GM12875 (cell line): ENCODE results near the gene THSD1.
"Not testable (repeated sequence)": the region's sequence is repeated elsewhere in the genome, so short reads cannot be mapped to it uniquely, and the experiment has no call there.

Source experiments
- H3K4me3 ChIP-seq: one replicate; pipeline ENCODE4 v1.5.1; 2011; ENCODE audit warnings: low read depth, low read length, control low read depth
- TF ChIP-seq, protein P1 (sequence below): IDR thresholded peaks from 2 replicates; pipeline ENCODE4 v1.5.1; 2011; ENCODE audit warnings: low read depth, mild to moderate bottlenecking, control low read depth, inconsistent platforms, low read length, moderate library complexity, borderline replicate concordance; ENCODE audit not compliant: insufficient read depth

THSD1 gene

DNA sequence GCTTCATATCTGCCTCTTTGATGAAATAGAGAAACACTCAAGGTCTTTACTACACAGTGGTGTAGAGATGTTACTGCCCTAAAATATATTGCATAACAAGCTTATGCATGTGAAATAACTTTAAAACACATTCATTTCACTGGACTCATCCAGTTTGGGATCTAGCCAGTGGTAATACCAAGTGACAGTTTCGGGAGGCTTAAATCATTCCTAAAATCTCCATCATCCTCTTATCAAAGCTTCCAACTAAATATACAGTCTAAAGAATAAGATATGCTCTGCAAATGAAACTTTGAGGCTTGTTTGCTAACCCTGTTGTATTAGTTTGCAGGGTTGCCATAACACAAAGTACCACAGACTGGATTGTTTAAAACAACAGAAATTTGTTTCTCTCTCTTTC lies 52.8 kb downstream of the THSD1 start:
- TF ChIP-seq, protein P1, sequence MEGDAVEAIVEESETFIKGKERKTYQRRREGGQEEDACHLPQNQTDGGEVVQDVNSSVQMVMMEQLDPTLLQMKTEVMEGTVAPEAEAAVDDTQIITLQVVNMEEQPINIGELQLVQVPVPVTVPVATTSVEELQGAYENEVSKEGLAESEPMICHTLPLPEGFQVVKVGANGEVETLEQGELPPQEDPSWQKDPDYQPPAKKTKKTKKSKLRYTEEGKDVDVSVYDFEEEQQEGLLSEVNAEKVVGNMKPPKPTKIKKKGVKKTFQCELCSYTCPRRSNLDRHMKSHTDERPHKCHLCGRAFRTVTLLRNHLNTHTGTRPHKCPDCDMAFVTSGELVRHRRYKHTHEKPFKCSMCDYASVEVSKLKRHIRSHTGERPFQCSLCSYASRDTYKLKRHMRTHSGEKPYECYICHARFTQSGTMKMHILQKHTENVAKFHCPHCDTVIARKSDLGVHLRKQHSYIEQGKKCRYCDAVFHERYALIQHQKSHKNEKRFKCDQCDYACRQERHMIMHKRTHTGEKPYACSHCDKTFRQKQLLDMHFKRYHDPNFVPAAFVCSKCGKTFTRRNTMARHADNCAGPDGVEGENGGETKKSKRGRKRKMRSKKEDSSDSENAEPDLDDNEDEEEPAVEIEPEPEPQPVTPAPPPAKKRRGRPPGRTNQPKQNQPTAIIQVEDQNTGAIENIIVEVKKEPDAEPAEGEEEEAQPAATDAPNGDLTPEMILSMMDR, result no peak
- no peak overlapping the region for H3K4me3 ChIP-seq

DNA sequence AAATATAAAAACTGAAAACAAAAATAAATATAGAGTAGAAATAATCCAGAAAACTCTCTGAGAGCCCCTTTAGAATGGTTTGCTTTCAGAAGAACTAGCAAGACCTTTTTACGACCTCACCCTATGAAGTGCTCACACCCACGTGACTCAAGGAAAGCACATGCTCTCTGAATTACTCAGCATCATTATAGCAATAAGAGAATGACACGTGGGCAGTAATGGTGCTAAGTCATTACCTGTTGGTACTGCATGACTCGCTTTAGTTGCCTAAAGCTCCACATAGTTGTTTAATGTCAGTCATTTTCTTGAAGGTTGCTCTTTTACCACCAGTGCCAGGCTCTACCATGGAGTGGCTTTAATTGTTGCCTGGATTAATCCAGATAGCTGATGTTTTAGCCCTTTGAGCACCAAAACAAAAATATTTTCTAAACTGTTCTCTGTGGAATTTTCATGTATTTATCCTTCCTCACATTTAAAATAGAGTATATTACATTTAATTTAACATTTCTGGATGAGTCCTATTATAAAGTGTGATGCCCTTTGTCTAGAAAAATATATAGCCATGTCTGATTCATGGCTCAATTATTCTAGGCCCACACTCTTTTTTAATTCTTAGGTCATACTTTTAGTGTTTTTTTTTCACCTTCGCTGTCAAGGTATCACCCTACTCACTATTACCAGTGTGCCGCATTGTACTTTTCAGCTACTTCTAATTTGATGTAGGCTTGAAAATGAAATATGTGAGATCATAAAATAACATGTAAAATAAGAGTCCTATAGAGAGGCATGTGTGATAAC lies 56.8 kb downstream of the THSD1 start:
- TF ChIP-seq, protein P1, result no peak
- no peak overlapping the region for H3K4me3 ChIP-seq

DNA sequence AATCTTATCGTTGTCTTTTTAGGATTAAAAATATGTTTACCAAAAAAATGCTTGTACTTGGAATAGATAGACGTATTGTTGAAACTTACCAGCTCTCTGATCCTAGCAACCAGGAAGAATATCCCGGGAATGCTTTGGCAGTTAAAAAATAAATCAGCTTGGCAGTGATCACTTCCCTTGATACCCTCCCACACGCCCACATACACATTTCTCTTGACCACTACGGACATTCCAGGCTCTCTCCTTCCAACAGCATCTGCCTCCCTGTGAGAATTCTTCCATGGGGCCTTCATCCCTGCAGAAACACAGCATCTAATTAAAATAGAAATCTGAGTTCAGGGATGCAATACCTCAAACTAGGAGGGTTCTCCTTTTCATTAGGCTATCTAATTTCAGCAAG lies 57.9 kb downstream of the THSD1 start:
- no peak overlapping the region for H3K4me3 ChIP-seq
- TF ChIP-seq, protein P1, result no peak

DNA sequence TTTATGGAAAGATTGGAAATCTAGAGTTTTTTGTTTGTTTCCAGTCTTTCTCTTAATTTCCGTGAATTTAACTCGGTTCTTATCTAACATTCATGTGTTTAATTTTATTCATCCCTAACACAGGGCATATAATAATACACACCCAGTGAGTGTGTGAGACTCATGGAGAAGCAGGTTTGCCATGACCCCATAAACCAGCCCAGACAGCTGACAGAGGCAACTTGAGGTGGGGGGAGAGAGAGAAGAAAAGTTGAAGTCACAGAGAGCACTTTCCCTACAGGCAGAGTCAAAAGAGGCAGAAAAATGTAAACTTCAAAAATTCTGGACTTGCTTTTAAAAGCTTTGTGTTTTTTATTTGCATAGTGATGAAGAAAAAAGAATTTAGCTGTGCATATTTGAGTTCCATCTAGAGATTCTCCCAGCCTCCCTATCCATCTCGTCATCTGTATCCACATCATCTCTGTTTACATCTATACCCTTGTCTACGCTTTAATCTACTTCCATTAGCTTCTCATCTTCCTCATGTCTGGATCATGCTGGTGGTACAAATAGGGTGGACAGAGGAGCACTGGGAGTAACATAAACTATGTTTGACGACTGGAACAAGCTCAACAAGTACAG lies 60.2 kb downstream of the THSD1 start:
- H3K4me3 ChIP-seq, result no peak overlapping the region
- TF ChIP-seq, protein P1, result no peak

DNA sequence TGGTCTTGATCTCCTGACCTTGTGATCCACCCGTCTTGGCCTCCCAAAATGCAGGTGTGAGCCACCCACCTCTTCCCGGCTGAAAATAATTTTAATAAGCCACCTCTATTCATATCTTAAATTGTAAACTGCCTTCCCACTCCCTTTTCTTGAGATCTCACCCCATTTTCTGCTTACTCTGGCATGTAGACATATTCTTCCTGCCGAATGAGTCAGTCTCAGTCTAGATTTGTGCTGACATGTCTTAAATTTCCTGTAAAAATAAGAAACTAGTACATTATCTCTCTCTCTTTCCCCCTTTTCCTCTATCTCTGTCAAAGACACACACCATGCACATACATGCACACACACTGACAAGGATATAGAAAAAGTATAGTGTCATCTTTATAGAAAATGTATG lies 60.9 kb downstream of the THSD1 start:
- TF ChIP-seq, protein P1, result no peak
- H3K4me3 ChIP-seq, result no peak overlapping the region

DNA sequence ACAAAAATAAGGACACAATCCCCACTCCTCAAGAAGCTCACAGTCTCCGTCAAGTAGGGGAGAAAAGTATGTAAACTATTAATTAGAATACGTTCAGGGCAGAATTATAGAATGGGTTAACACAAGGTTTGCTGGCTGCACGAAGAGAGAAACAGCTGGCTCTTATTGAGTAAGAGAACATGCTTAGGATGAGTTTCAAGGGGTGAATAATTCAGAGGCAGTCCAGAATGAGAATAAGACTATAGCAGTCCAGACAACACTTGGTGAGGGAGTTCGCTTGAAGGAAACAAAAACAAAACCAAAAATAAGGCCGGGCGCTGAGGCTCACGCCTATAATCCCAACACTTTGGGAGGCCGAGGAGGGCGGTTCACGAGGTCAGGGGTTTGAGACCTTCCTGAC lies 61.9 kb downstream of the THSD1 start:
- TF ChIP-seq, protein P1, result no peak
- no peak overlapping the region for H3K4me3 ChIP-seq

DNA sequence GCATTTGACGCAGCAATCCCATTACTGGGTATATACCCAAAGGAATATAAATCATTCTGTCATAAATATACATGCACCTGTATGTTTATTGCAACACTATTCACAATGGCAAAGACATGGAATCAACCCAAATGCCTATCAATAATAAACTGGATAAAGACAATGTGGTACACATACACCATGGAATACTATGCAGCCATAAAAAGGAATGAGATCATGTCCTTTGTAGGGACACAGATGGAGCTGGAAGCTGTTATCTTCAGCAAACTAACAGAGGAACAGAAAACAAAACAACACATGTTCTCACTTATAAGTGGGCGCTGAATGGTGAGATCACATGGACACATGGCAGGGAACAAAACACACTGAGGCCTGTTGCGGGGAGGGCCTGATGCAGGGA lies 63.8 kb downstream of the THSD1 start:
- not testable (repeated sequence) for H3K4me3 ChIP-seq

DNA sequence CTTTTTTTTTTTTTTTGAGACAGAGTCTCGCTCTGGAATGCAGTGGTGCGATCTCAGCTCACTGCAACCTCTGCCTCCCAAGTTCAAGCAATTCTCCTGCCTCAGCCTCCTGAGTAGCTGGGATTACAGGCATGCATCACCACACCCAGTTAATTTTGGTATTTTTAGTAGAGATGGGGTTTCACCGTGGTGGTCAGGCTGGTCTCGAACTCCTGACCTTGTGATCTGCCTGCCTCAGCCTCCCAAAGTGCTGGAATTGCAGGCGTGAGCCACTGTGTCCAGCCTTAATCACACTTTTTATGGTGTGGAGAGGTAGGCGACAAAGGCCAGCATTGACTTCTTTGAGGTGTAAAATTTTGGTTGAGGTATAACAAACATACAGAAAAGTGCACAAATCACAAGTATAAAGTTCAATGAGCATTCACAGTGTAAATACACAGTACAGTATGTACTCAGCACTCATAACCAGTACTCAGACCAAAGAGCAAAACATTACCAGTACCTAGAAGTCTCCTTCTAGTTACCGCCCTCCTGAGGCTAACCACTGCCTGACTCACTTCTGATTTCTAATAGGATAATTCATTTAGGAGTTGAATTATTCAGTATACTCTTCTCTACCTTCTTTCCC lies 68.0 kb downstream of the THSD1 start:
- H3K4me3 ChIP-seq, result not testable (repeated sequence)

DNA sequence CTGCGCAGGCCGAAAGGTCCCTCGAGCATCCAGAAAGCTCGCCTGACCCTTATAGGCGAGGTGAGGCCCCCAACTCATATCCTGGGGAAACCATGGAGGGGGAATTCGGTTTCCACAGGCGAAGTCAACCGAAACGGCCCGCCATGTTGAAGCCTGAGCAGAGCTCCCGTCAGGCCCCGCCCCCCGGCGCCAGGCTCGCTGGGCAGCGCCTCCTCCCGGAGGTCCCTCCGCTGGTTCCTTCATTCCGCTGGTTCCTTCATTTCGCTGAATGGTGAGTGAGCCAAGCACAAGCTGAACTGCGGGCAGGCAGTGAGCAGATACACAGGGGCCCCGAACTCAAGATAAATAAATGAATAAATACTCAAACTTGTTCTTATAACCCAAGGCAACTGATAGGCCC lies 71.9 kb downstream of the THSD1 start:
- H3K4me3 ChIP-seq, result not testable (repeated sequence)

DNA sequence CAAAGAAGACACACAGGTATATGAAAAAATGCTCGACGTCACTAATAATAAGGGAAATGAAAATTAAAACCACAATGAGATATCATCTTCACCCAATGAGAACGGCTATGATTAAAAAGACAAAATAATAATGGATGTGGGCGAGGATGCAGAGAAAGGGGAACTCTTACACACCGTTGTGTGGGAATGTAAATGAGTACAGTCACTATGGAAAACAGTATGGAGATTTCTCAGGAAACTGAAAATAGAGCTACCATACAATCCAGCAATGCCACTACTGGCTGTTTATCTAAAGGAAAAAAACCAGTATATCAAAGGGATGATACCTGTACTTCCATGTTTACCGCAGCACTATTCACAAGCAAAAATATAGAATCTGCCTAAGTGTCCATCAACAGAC lies 74.1 kb downstream of the THSD1 start:
- not testable (repeated sequence) for H3K4me3 ChIP-seq
